Stimulated activated naive CD8-positive, alpha-beta T cell treated with anti-CD3 and anti-CD28 coated beads, Interleukin-15, Interleukin-2, amounts not matched to agents 100 U/mL and 50 U/mL, for 24 hours (primary cell): Measurements from ENCODE around the gene INSIG1.

Source experiments
- ATAC-seq: fragments of 150-1000 bp; cut with Tn5 transposase; one replicate; pipeline ENCODE4 v1.10.0; 2021
- DNase-seq: peaks from one replicate; pipeline ENCODE4 v3.0.0; 2021

INSIG1 gene

GRCh38 chr7:155303039-155303593, 5.4 kb downstream of the INSIG1 start:
- no peak for ATAC-seq
- DNase-seq = no peak

- ATAC-seq (no peak), DNase-seq (no peak)
Observed at GRCh38 chr7:155303897-155304296, 6.2 kb downstream of the INSIG1 start.

GRCh38 chr7:155305231-155305904, 7.7 kb downstream of the INSIG1 start:
- ATAC-seq = no peak
- DNase-seq = no peak

- DNase-seq (no peak), ATAC-seq (peak; percentile 28)
Observed at GRCh38 chr7:155306673-155307470, 9.2 kb downstream of the INSIG1 start.

GRCh38 chr7:155308330-155309020, 10.8 kb downstream of the INSIG1 start:
- ATAC-seq (no peak), DNase-seq (no peak)

- no peak for DNase-seq
- ATAC-seq = no peak
Observed at GRCh38 chr7:155309021-155309338, 11.3 kb downstream of the INSIG1 start.

- DNase-seq (no peak), ATAC-seq (no peak)
Observed at GRCh38 chr7:155310425-155311114, 12.9 kb downstream of the INSIG1 start.

GRCh38 chr7:155311826-155312537, 14.3 kb downstream of the INSIG1 start:
- ATAC-seq (no peak), DNase-seq (no peak)

GRCh38 chr7:155312633-155313032, 15.0 kb downstream of the INSIG1 start:
- DNase-seq (no peak), ATAC-seq (no peak)

GRCh38 chr7:155313096-155313495, 15.4 kb downstream of the INSIG1 start:
- ATAC-seq (no peak), DNase-seq (no peak)

GRCh38 chr7:155315977-155316376, 18.3 kb downstream of the INSIG1 start:
- DNase-seq (no peak), ATAC-seq (no peak)

GRCh38 chr7:155316427-155317113, 18.9 kb downstream of the INSIG1 start:
- DNase-seq = no peak
- ATAC-seq = no peak

- DNase-seq = no peak
- ATAC-seq = no peak
Observed at GRCh38 chr7:155317114-155317434, 19.4 kb downstream of the INSIG1 start.

- no peak for DNase-seq
- ATAC-seq = no peak
Observed at GRCh38 chr7:155318245-155318644, 20.6 kb downstream of the INSIG1 start.

GRCh38 chr7:155322530-155322929, 24.9 kb downstream of the INSIG1 start:
- no peak for ATAC-seq
- no peak for DNase-seq

GRCh38 chr7:155323001-155323638, 25.4 kb downstream of the INSIG1 start:
- no peak for DNase-seq
- ATAC-seq = no peak

- no peak for ATAC-seq
Observed at GRCh38 chr7:155324012-155324917, 26.6 kb downstream of the INSIG1 start.

GRCh38 chr7:155324918-155325235, 27.2 kb downstream of the INSIG1 start:
- DNase-seq (no peak), ATAC-seq (no peak)

More at GRCh38 chr7:155324012-155324917, 26.6 kb downstream of the INSIG1 start:
- DNase-seq = no peak

- no peak for DNase-seq
- ATAC-seq = no peak
Observed at GRCh38 chr7:155326385-155326784, 28.7 kb downstream of the INSIG1 start.
